DMS79 (cell line): ENCODE data around the gene MMEL1.
"Not testable (repeated sequence)": the region's sequence is repeated elsewhere in the genome, so short reads cannot be mapped to it uniquely, and the experiment has no call there.

Experiments used
- DNase-seq: peaks from one replicate; lab custom pipeline; 2025; lab: John Stamatoyannopoulos, UW

MMEL1 gene

DNA sequence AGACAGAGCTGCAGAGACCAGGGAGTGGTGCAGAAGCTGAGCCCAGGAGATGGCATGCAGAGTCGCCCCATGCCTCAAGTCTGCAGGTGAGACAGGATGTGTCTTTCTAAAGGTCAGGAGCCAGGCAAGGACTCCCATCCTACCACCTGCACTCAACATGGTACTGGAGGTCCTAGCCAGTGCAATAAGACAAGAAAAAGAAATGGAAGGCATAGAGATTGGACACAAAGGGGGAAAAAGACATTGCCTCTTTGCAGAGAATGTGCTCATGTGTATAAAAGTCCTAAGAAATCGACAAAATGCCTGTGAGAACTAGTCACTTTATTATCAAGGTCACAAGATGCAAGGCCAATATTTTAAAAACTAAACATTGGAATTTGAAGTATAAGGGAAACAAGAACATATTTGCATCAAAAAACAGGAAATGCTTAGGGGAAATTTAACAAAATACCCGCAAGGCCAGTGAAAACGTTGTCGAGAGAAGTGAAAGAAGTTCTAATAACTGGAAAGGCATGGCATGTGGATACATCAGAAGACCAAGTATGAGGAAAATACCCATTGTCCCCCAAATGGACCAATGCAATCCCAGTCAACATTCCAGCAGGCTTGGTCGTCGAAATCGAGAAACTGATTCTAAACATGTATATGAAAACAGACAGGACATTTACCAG, 59.4 kb downstream of the MMEL1 start:
- DNase-seq = no peak

DNA sequence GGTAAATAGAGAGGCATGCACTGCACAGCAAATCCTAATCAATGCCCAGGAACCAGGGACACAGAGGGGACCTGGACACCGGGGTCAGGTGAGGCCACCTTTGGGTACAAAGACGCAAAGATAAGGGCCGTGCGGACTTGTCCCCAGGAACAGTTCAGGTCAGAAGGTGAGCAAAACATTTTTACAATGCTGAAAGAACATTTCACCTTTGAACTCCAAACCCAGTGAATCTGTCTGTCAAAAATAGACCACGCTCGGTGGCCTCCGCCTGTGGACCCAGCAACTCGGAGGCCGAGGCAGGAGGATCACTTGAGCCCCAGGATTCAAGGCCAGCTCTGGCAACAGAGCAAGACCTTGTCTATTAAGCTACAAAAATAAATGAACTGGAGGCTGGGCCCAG, 61.5 kb downstream of the MMEL1 start:
- no peak for DNase-seq

DNA sequence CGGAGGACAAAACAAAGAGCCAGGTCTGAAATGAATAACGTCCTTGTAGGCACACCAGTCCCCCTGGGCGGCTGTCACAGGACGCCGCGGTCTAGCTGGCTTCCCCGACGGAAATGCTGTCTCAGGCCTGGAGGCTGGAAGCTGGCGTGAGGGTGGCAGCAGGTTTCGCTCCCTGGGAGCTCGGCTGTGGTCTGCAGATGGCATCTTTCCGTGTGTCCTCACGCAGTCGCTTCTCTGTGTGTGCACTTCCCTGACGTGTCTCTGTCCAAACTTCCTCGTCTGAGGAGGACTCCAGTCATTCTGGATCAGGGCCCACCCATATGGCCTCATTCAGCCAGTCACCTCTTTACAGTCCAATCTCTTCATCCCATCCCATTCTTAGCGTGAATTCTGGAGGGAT, 62.5 kb downstream of the MMEL1 start:
- DNase-seq = no peak

DNA sequence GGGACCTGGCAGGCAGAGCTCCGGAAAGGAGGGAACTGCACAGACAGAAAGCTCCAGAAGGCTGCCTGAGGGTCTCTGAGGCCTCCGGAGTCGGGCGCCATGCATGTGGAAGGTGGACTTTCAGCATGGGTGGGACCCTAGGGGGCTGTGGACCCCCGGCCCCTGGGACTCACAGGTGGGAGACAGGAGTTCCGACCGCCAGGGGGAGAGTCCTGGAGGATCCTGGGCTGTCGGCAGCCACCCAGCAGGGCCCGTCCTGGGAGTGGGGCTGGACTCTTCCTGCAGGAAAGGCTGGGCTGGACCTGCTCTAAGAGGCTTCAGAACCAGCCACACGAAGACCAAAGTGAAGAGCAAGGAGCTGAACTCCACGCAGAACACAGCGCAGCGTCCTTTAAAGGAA, 63.1 kb downstream of the MMEL1 start:
- not testable (repeated sequence) for DNase-seq

DNA sequence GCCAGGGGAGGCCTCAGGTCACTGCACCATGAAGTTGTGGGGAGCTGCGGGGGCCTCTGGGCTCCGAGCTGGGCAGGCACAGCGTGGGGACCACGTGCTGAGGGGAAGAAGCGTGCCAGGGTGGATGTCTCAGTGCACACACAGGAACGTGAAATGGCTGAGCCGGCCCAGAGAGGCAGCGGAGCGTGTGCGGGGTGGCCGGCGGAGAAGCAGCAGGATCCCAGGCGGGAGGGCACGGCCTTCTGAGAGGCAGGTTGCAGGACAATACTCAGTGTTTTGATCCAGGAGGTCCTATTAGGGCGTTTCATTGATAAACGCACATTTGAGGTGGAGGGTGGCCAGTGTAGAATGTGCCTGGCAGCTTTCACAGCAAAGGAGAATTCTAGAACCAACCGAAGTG, 63.8 kb downstream of the MMEL1 start:
- no peak for DNase-seq

DNA sequence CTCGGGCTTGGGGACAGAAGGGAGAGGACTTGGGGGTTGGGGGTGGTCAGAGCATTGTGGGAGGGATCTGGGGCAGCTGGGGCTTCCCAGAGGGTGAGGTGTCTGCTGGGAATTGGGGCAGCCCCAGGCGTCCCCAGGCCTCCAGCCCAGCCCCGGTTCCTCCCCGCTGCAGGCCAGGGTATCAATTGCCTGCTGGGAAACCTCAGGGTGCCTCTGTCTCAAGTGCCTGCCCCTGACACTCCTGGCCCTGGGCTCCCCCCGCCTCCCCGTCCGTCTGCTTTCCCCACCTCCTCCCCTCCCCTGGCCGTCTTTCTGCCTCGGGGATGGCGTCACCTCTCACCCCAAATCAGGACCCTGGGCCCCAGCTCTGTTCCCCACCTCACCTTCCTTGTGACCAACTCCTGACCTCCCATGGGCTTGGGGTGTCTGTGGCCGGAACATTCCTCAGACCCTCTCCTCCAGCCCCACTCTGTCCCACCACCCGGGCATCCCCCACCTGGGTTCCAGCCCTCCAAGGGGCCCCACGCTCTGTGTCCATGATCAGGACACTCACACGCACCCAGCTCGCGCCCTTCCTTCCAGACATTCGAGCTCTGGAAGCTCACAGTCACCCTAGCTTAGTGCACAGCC, 64.5 kb downstream of the MMEL1 start:
- DNase-seq = not testable (repeated sequence)

DNA sequence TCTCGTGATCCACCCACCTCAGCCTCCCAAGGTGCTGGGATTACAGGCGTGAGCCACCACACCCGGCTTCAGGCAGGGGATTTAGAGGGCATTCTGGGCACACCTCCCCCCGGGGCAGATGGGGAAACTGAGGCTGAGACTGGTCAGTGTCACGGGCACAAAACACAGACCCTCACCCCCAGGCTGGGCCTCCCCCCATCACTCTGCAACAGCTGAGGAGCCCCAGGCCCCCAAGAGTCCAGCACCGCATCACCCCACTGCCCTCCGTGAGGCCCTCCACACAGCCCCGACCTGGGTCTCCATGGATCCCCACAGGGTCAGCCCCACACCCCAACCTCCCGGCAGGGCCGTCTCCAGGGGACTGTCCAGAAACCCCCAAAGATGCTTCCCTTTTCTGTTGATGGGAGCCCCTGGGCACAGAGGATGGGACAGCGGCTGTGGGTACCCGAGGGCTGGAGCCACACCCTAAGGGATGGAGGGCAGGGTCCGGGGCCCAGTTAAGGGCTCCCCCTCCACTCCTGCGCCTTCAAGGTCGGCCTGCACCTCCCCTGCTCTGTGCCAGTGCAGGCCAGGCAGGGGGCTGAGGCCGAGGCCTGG, 65.6 kb downstream of the MMEL1 start:
- no peak for DNase-seq

DNA sequence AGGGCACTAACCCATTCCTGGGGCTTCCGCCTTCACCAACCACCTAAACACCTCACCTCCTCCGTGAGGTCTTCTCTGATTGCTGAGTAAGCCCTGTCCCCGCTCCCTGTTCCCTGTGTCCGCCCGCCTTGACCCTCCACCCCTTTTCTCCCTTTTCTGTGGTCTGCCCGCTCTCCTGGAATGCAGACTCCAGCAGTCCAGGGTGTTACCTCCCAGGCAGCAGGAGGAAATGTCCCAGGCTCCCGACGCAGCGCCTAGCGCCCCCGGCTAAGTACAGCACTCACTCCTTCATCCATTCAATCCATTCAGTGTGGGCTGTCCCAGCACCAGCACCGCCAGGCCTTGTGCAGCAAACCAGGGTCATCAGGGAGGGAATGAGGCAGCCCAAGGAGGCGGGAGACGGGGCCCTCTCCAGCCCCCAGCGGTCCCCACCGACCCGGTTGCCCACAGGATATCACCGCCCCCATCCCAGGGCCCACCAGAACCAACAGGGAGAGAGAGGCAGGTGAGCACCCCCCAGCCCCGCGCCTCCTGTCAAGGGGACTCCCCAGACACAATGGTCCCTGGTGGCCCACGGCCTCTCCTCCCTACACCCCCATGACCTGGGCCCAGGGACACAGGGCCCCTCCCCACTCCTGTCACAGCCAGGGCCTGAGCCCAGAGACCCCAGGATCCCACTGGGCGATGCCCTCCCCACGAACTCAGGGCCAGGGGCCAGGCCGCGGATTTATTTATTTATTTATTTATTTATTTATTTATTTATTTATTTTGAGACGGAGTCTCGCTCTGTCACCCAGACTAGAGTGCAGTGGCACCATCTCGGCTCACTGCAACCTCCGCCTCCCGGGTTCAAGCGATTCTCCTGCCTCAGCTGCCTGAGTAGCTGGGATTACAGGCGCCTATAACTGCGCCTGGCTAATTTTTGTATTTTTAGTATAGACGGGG, 66.4 kb downstream of the MMEL1 start:
- DNase-seq = no peak

DNA sequence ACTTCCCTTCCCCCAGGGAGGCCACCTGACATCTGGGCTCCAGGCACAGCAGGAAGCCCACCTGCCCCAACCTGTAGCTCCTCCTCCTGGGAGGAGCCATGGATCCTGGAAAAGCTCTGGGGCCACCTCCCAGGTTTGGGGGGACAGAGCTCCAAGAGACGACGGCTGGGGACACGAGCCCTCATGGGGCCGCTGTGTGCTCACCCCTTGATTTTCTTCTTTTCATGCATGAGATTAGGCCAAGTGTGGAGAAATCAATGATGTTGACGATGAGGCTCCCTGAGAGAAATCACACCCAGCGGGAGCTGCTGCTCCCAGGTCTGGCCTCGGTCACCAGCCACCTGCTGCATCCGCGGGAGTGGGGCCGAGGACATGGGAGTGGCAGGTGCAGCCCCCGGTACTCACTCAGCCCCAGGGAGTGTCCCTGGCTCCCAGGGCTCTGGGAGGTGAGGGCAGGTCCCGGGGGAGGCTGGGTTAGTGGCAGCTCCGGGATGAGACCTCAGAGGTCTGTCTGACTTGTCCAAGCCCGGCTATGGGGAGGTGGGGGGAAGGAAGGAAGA, 67.9 kb downstream of the MMEL1 start:
- DNase-seq = no peak

DNA sequence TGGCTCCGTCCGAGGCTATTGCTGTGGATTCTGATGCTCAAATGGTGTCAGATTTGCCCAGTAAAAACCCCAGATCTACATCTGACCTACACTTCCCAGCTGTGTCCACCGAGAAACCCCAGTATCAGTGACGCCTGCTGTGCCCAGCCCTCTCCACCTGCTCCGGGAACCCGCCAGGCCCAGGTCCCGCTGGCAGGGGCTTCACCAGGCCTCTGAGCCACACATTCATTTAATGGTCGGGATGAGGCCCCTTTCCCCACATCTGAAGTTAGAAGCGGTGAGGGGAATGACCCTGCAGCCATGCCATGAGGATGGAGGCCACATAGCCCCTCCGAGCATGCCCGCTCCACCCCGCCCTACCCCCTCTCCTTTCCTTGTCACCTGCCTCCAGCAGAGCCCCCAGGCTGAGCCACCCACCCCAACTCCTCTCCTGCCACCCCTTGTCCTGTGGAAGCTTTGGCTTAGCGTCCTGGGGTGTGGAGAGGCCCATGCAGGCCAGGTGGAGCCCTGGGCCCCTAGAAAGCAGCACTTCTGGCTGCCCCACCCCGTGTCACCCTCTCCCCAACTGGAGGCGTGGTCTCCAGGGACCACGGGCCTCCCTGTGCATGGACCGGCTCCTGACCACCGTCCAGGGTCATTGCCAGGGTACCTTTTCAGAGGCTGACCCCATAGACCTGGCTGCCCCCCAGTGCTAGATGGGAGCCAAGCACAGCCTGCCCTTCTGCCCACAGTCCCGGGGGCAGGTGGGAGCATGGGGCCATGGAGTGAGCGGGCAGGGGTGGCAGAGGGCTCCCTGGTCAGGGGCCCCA, 68.6 kb downstream of the MMEL1 start:
- no peak for DNase-seq

DNA sequence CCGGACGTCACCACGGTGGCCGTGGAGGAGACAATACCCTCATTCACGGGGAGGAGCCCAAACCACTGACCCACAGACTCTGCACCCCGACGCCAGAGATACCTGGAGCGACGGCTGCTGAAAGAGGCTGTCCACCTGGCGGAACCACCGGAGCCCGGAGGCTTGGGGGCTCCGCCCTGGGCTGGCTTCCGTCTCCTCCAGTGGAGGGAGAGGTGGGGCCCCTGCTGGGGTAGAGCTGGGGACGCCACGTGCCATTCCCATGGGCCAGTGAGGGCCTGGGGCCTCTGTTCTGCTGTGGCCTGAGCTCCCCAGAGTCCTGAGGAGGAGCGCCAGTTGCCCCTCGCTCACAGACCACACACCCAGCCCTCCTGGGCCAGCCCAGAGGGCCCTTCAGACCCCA, 69.6 kb downstream of the MMEL1 start:
- DNase-seq = no peak

DNA sequence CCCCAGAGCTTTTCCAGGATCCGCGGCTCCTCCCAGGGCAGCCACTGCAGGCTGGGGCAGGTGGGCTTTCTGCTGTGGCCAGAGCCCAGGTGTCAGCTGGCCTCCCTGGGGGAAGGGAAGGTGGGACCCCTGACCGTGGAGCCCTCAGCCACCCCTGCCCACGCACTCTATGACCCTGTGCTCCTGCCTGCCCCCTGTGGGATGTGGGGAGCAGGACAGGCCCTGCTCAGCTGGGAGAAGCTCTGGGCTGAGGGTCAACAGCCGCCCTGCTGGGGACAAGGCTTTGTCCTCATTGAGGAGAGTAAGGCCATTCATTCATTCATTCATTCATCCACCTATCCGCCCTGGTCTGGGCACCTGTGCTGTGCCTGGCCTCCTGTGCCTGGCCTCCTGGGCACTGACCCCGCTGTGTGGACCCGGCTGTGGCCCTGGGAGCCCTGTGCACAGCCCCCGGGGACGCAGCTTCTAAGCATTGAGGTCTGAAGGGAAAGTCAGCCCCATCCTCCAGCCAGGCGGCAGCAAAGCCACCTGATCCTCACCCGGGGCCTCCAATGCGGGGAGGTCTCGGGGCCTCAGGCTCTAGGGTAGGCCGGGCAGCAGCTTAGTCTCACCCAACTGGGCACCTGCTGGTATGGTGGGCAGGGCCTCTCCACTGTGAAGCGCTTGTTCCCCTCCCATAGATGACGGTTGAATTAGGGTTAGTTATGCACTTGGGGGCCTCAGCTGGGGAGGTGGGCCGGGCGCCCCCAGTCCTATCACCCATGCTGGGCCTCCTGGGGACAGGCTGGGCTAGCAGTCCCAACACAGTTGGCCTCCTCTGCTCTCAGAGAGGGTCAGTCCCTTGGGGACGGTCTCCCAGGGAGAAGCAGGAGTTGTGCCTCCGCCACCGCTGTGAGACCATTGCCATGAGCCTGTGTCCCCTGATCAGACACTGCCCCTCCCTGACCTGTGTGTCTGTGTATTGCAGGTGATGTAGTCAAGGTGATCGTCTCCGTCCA, 70.6 kb downstream of the MMEL1 start:
- no peak for DNase-seq

DNA sequence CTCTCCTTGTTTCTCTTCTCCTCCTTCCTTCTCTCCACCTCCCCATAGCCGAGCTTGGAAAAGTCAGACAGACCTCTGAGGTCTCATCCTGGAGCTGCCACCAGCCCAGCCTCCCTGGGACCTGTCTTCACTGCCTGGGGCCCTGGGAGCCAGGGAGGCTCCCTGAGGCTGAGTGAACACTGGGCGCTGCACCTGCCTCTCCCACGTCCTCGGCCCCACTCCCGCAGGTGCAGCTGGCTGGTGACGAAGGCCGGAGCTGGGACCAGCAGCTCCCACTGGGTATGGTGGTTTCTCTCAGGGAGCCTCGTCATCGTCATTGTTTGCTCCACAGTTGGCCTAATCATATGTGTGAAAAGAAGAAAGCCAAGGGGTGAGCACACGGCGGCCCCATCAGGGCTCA, 71.4 kb downstream of the MMEL1 start:
- no peak for DNase-seq

DNA sequence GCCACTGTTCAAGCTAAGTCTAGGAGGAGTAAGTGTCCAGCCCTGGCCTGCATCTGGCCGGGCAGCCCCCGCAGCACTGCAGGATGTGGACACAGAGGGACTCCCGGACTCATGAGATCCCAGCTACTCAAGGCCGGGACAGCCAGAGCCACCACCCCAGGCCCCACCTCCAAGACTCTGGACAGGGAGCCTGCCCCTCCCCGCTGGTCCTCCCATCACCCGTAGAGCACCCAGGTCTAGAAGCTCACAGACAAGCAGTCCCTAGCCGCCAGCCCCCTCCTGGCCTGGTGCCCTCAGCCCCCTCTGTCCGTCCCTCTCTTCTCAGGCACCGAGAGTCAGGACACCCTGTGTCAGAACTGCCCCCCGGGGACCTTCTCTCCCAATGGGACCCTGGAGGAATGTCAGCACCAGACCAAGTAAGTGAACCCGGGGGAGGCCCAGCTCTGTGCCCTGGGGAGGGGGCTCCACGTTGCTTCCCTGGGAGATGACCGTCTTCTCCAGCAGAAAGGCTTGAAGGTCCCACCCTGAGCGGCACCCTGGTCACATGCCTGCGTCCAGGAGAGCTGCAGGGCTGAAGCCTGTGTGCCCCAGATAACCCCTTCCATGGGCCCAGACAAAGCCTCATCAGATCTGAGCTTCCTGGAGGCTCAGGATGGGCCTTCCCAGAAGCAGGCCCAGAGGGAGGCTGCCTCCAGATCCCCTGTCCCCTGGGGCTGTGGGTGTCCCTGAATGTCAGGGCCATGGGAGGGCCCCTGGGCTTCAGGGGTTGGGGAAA, 72.3 kb downstream of the MMEL1 start:
- no peak for DNase-seq

DNA sequence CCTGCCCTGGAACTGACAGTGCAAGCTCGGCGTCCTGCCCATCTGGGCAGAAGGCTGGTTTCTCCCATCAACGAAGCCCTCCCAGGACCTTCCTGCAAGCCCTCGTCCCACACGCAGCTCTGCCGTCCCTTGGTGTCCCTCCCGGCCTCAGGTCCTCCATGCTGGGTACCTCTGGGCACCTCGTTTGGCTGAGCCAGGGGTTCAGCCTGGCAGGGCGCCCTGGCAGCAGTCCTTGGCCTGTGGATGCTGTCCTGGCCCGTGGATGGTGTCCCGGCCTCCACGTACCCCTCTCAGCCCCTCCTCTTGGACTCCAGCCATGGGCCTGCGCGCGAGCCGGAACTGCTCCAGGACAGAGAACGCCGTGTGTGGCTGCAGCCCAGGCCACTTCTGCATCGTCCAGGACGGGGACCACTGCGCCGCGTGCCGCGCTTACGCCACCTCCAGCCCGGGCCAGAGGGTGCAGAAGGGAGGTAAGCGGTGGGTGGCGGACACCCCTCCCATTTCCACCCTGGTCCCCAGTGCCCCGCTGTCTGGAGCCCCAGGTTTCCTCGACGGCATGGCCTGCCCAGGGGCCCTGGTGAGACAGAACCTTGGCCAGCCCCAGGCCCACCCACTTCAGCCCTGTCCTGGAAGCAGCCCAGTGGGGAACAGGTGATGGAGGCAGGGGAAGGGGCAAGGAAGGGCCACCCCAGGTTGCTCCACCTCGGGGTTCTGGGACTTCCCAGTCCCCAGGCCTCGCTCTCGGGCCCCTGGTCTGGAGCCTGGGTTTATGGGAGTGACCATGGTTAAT, 73.1 kb downstream of the MMEL1 start:
- no peak for DNase-seq

DNA sequence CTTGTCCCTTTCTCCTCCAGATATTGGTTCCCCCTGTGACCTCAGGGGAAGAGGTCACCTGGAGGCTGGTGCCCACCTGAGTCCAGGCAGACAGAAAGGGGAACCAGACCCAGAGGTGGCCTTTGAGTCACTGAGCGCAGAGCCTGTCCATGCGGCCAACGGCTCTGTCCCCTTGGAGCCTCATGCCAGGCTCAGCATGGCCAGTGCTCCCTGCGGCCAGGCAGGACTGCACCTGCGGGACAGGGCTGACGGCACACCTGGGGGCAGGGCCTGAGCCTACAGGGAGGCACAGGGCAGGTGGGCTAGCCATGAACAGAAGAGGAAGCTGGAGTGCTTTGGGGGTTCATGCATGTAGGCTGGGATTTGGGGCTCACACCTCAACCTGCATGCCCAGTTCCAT, 74.0 kb downstream of the MMEL1 start:
- no peak for DNase-seq

DNA sequence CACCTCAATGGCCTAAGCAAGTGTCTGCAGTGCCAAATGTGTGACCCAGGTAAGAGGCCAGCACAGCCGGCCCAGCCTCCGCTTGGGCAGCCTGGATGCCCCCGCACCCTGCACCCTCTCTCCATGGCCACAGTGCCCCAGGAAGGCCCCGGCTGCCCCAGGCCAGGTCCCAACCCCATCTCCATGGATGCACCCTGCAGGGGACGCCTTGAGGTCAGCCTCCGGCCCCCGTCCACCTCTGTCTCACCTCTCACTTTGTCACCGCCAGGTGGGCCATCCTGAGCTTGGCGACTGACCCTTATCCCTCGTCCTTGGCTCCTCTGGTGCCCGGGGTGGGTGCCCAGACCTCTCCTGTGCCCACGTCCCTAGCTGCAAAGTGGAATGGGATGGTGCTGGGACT, 74.4 kb downstream of the MMEL1 start:
- DNase-seq = no peak
